Measurements from ENCODE around the gene CCDC85C.

- no peak for TF ChIP-seq CTCF (IDR thresholded peaks at IDR 0.05)
- TF ChIP-seq PRDM15 (CRISPR knock-in tag; IDR thresholded peaks at IDR 0.05) = no peak
- no peak for TF ChIP-seq FOXK1 (CRISPR knock-in tag; IDR thresholded peaks at IDR 0.05)
- no peak for TF ChIP-seq CBFB (CRISPR knock-in tag; IDR thresholded peaks at IDR 0.05; ENCODE audit: low read depth)
- TF ChIP-seq, protein P1, sequence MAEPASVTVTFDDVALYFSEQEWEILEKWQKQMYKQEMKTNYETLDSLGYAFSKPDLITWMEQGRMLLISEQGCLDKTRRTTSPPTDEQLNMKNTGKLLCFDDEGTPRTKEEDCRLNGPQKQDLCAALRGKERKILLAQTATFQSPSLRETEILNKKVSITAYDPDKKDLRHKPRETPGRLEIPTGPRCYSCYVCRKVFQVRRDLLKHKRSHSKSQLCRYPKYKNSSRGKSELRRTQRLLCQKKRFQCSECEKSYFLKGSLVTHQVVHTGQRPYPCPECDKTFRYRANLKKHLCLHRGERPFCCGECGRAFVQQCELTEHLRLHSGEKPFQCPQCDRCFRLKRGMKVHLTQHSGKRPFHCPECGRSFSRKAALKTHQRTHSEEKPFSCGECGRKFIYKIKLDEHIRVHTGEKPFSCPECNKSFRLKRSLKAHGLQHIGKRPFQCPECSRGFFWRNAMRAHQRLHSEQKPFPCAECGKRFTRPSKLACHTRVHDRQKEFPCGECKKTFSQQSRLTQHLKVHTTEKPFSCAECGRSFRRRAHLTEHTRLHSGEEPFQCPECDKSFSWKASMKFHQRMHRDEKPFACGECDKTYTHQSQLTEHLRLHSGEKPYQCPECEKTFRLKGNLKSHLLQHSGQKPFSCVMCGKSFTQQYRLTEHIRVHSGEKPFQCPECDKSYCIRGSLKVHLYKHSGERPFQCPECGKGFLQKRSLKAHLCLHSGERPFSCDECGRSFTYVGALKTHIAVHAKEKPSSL (CRISPR knock-in tag; conservative IDR thresholded peaks at IDR 0.05) = no peak
- TF ChIP-seq, protein P2, sequence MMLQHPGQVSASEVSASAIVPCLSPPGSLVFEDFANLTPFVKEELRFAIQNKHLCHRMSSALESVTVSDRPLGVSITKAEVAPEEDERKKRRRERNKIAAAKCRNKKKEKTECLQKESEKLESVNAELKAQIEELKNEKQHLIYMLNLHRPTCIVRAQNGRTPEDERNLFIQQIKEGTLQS (CRISPR knock-in tag; conservative IDR thresholded peaks at IDR 0.05) = no peak
- no peak for TF ChIP-seq GRHL2 (CRISPR knock-in tag; IDR thresholded peaks at IDR 0.05; ENCODE audit: insufficient replicate concordance, severe bottlenecking)
- TF ChIP-seq MAX (CRISPR knock-in tag; IDR thresholded peaks at IDR 0.05) = no peak
- TF ChIP-seq NR1H2 (CRISPR knock-in tag; IDR thresholded peaks at IDR 0.05) = no peak
- TF ChIP-seq, protein P3, sequence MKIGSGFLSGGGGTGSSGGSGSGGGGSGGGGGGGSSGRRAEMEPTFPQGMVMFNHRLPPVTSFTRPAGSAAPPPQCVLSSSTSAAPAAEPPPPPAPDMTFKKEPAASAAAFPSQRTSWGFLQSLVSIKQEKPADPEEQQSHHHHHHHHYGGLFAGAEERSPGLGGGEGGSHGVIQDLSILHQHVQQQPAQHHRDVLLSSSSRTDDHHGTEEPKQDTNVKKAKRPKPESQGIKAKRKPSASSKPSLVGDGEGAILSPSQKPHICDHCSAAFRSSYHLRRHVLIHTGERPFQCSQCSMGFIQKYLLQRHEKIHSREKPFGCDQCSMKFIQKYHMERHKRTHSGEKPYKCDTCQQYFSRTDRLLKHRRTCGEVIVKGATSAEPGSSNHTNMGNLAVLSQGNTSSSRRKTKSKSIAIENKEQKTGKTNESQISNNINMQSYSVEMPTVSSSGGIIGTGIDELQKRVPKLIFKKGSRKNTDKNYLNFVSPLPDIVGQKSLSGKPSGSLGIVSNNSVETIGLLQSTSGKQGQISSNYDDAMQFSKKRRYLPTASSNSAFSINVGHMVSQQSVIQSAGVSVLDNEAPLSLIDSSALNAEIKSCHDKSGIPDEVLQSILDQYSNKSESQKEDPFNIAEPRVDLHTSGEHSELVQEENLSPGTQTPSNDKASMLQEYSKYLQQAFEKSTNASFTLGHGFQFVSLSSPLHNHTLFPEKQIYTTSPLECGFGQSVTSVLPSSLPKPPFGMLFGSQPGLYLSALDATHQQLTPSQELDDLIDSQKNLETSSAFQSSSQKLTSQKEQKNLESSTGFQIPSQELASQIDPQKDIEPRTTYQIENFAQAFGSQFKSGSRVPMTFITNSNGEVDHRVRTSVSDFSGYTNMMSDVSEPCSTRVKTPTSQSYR (CRISPR knock-in tag; IDR thresholded peaks at IDR 0.05) = no peak
- TF ChIP-seq, protein P4, sequence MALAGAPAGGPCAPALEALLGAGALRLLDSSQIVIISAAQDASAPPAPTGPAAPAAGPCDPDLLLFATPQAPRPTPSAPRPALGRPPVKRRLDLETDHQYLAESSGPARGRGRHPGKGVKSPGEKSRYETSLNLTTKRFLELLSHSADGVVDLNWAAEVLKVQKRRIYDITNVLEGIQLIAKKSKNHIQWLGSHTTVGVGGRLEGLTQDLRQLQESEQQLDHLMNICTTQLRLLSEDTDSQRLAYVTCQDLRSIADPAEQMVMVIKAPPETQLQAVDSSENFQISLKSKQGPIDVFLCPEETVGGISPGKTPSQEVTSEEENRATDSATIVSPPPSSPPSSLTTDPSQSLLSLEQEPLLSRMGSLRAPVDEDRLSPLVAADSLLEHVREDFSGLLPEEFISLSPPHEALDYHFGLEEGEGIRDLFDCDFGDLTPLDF (CRISPR knock-in tag; IDR thresholded peaks at IDR 0.05) = no peak
- TF ChIP-seq, protein P5, sequence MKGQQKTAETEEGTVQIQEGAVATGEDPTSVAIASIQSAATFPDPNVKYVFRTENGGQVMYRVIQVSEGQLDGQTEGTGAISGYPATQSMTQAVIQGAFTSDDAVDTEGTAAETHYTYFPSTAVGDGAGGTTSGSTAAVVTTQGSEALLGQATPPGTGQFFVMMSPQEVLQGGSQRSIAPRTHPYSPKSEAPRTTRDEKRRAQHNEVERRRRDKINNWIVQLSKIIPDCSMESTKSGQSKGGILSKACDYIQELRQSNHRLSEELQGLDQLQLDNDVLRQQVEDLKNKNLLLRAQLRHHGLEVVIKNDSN (CRISPR knock-in tag; IDR thresholded peaks at IDR 0.05) = no peak
- no peak for TF ChIP-seq JUN (CRISPR knock-in tag; IDR thresholded peaks at IDR 0.05)
Observed at GRCh38 chr14:99636487-99636886, 32.5 kb upstream of the CCDC85C start.
